Testis (tissue), 3 donors: ENCODE measurements around the gene SRGAP2B. TPM values are rescaled to one million over a fixed set of nuclear protein-coding genes. Genes with fewer than 3 reads are reported as not detected.
"Not testable (repeated sequence)": the region's sequence is repeated elsewhere in the genome, so short reads cannot be mapped to it uniquely, and the experiment has no call there.

Experiments
- DNase-seq: peaks from one replicate; pipeline ENCODE4 v3.0.0-alpha.2; 2019
- H3K27ac ChIP-seq, 2 donors: fragments of 200-600 bp; sonication (generic); one replicate each; pipeline ENCODE4 v1.5.1; 2019
- H3K27me3 ChIP-seq: fragments of 200-600 bp; sonication (generic); one replicate; pipeline ENCODE4 v1.5.1; 2019
- H3K36me3 ChIP-seq: fragments of 200-600 bp; sonication (generic); one replicate; pipeline ENCODE4 v1.5.1; 2017; ENCODE audit warnings: low read depth; ENCODE audit errors: missing control alignments
- H3K4me1 ChIP-seq: fragments of 200-600 bp; sonication (generic); one replicate; pipeline ENCODE4 v1.5.1; 2019
- H3K4me3 ChIP-seq, 2 donors: fragments of 200-600 bp; sonication (generic); one replicate each; pipeline ENCODE4 v1.5.1; 2017 to 2019
- H3K9me3 ChIP-seq: fragments of 200-600 bp; sonication (generic); one replicate; pipeline ENCODE4 v1.5.1; 2017
- WGBS, 2 donors: methylation state at CpG; one replicate each; pipeline ENCODE4 v1.1.5; 2018; 5-methylcytosine and 5-hydroxymethylcytosine counted together
- intact Hi-C: fragments of 100-400 bp; cut with DNase I; formaldehyde crosslinking; loops from one replicate; pipeline ENCODE4 v1.15.1; 2023; ENCODE audit warnings: low total_unique reads
- polyA plus RNA-seq: library from polyadenylated mRNA; stranded (reverse); fragments of 350-450 nt; fragmentation: Illumina TruSeq; extraction: RNeasy Lipid Tissue Mini Kit (QIAGEN cat#74804); gene quantifications from one replicate; pipeline ENCODE4 v1.2.3, GENCODE V29; 2014; ENCODE audit warnings: low read depth, low replicate concordance; ENCODE audit not compliant: insufficient read depth
- total RNA-seq, 2 donors: library from RNA; depleted of rRNA; stranded (reverse); fragments of >200 nt; gene quantifications; one replicate each; pipeline ENCODE4 v1.2.3, GENCODE V29; 2016

Gene SRGAP2B
- total and polyA plus RNA-seq, 3 donors from 2014 or later = 9.8 to 12.9 (median 11.7) TPM

DNA sequence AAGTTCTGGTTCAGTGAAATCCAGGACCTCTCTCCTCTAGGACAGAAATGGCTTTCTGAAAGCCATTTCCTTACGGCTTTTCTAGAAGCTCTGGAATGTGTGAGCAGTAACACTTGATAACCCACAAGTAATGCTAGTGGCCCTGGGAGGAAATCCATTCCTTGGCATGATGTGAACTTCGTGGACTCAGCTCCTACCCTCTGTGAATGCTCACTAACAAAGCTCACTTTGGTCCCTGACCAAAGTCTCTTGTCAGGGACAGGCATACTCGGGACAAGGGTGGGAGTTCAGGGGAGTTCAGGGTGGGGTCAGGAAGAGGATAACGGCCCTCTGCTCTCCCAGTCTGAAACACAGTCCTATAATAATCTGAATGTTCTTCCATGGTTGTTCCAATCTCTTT, 172.3 kb downstream of the SRGAP2B start:
- 37 to 55% methylated on average over 2 to 3 of the region's 4 CpGs for WGBS, 2 donors
- H3K4me3 ChIP-seq, intact Hi-C loops, H3K4me1 ChIP-seq, H3K27ac ChIP-seq, H3K9me3 ChIP-seq, H3K27me3 ChIP-seq, H3K36me3 ChIP-seq, DNase-seq: not testable (repeated sequence)

DNA sequence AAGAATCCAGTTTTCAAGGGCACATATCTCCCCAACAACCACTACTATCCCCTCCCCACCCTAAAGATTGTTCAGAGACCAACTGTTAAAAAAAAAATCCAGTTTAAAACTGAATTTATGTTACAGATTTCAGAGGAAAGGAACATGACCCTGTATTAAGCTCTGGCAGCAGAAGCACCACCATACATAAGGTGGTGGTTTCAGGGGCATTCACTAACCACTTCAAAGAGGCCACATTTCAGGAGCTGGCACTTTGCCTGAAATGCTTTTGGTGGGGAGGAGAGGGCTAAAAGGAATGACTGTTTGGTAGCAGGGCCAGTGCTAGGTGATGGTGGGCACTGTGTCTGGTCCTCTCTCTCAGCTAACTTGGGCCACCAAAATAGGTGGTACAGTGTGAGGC, 176.0 kb downstream of the SRGAP2B start:
- H3K9me3 ChIP-seq, H3K27ac ChIP-seq, intact Hi-C loops, H3K36me3 ChIP-seq, DNase-seq, H3K4me1 ChIP-seq, H3K27me3 ChIP-seq, H3K4me3 ChIP-seq: not testable (repeated sequence)

DNA sequence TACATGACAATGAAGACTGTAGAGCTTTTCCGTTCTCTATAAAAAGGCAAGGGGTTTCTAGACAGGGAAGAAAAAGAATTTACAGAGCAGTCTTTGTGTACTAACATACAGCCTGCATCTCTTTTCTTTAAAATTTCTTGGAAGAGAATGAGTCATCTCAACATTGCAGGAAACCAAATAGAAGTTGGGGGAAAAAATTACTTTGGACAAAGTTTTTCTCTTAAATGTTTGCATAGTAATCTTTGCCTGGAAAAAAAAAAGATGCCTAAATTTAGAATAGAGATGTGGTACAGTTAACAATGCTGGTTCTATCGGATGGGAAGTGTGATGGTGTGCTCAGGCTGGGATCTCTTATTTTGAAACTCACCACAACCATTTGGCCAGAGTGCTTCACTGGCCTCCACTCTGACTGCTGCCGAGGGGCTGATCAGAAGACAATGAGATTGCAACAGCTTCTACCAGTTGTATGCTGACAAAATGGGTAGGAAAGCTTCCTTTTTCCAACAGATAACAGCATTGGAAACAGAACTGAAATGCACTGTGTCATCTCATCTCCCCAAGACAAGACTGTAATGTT, 177.0 kb downstream of the SRGAP2B start:
- DNase-seq, H3K36me3 ChIP-seq, intact Hi-C loops, H3K4me3 ChIP-seq, H3K4me1 ChIP-seq, H3K27me3 ChIP-seq, H3K27ac ChIP-seq, H3K9me3 ChIP-seq: not testable (repeated sequence)
- WGBS, 2 donors = 70 to 83% methylated on average over 1 of the region's 3 CpGs

DNA sequence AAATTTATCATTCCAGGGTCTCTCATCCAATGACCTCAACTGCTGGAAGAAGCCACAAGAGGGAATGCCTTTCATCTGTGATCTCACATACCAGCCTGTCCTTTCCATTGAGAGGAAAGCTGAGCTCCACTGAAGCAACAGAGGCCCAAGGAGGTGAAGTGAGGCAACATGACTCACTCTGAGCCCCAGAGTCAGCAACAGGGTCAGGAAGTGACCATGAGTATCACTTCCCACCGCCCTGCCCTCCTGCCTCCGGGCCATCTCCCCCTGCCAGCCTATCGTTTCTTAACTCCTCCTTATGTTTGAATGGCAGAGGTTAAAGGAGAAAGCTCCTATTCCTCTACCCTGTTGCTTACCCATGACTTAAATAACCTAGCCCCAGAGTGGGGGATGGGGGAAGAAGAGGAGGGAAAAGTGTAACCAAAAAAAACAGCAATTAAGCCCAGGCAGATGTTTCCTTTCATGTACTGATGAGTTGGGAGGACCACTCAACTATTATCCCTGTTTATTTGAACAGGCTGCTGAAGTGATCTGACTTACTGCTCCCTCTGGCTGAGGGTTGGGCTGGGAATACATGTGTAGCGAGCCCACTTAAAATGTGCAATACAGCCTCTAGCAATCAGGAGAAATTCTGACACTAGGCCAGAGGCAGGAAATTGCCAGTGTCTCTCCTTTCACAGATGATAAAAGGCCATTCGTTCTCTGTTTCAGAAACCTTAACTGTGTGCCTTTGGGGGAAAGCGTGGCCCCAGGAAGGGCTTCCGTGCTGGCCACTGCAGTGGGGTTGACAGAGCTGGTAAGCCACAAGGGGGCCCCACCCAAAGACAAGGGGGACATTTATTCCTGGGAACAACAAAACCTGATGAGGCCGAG, 177.7 kb downstream of the SRGAP2B start:
- H3K36me3 ChIP-seq, DNase-seq, H3K27me3 ChIP-seq, intact Hi-C loops, H3K9me3 ChIP-seq, H3K4me1 ChIP-seq, H3K27ac ChIP-seq, H3K4me3 ChIP-seq: not testable (repeated sequence)
- WGBS, 2 donors = no CpG with 5 or more reads among the region's 8 CpGs

DNA sequence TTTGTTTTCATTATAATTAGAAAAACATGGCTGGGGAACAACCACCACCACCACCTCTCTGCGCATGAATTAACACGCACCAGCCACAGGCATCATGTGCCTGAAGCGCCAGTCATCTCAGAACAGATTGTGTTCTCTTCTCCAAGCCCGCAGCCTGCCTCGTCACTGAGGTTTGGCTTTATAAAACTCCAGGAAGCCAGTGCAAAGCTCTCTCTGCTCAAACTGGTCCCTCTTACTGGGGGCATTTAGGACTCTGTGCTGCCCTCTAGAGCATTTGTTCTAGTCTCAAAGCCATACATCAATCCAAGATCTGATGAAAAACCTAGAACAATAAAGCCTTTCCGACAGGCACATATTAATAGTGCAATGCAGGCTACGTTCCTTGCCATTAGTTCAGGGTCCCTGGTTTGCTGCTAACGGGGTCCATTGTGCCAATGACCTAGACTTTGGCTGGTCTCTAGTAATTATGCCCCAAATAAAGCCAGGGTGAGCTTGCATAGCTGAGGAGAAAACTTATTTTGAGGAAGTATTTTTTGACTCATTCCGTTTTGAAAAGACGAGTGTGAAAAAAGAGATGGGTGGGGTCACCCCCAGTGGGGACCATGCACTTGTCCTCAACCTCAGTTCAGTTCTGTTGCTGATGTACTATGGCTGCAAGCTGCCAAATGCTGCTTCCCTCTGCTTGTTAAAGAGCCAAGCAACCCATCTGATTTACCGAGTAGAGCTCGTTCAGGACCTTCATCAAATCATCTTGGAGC, 181.0 kb downstream of the SRGAP2B start:
- H3K27ac ChIP-seq, DNase-seq, H3K4me3 ChIP-seq, intact Hi-C loops, H3K4me1 ChIP-seq, H3K36me3 ChIP-seq, H3K27me3 ChIP-seq, H3K9me3 ChIP-seq: not testable (repeated sequence)
- WGBS, 2 donors = no CpG with 5 or more reads among the region's 12 CpGs

DNA sequence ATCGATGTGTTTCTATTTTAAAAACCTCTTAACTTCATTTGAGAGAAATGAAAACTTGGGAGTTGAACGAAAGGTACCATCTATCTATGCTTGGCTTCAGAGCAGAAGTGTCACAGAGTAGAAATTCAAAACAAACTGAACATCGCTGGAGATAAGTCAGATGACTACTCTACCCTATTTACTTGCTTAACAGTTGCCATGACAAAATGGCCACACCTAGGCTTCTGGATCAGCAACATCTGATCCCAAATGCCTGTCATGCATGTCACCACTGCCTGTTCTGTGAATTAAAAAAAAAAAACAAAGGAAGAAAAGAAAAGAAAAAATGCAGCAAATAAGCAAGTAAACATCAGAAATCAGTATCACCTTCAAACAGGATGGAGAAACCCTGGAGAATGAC, 181.7 kb downstream of the SRGAP2B start:
- DNase-seq, H3K4me1 ChIP-seq, intact Hi-C loops, H3K27me3 ChIP-seq, H3K36me3 ChIP-seq, H3K9me3 ChIP-seq, H3K27ac ChIP-seq, H3K4me3 ChIP-seq: not testable (repeated sequence)
- WGBS, 2 donors = no CpG with 5 or more reads among the region's 3 CpGs

DNA sequence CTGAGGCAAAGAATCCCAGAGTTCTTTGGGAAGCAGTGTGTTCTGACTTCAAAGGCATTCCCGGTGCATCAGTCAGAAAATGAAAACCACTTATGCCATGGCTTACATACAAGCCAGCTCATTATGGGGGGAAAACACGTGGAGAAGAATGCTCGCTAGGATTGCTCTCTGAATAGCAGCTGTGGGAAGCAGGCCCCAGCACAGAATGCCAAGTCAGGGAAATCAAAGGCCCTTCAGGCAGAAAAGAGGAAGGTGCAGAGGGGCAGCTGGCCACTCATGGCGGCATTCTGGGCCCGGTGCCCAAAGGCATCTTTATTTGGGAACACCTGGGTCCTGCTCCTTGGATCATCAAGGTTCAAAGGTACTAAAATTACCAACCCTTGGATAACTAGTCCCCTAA, 184.4 kb downstream of the SRGAP2B start:
- WGBS, 2 donors = no CpG with 5 or more reads among the region's 5 CpGs
- H3K4me1 ChIP-seq, H3K27me3 ChIP-seq, DNase-seq, H3K4me3 ChIP-seq, intact Hi-C loops, H3K9me3 ChIP-seq, H3K27ac ChIP-seq, H3K36me3 ChIP-seq: not testable (repeated sequence)

DNA sequence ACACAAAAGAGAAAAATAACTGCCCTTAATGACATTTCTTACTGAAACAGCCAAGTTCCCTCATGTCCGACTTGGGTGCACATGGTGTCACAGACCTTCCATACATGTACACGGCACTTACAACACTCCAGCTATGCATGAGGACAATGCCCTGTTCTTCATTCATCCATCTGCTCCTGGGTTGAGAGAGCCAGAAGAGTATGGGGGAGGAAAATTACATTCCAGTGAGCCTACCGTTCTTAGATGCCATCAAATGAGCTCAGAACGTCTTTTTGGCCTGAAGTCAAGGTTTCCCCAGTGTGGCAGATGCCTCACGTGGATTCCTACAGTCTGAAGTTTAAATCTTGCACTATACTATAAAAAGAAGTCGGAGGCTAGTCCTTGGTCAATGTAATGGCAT, 194.3 kb downstream of the SRGAP2B start:
- H3K4me3 ChIP-seq, H3K27ac ChIP-seq, H3K36me3 ChIP-seq, H3K4me1 ChIP-seq, H3K27me3 ChIP-seq, H3K9me3 ChIP-seq, DNase-seq, intact Hi-C loops: not testable (repeated sequence)
- WGBS, 2 donors = no CpG with 5 or more reads among the region's 6 CpGs

DNA sequence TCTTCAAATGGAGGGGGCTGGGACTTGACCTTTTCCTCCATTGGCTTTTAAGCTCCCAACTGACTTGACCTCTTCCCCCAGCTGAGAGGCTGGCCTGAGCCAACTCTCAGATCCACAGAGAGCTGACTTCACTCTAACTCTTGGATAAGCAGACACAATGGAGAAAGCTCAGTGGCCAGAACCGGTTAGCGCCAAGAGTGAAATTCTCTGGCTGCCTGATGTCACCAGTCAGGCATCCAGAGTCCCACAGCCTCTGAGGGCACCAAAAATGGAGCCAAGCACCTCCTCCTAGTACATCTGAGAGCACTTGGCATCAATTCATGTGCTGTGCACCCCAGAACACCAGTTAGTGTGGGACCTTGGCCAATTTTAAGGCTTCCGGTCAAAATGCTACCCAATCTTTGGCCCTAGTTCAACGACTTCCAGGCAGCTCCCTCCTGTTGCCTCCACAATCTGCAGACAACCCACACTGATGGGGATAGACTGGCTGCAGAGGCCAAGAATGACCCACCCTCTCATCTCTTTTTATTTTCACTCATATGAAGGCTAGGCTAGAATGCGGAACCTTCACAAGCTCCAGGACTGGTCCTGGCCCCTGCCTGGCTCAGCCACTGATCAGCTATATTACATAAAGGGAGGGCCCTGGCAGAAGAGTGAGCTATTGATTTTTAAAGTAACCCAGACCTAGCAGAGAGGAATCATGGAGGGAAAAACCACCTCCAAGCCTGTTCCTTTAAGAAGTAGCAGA, 200.5 kb downstream of the SRGAP2B start:
- intact Hi-C loops, H3K9me3 ChIP-seq, H3K27me3 ChIP-seq, DNase-seq, H3K4me3 ChIP-seq, H3K36me3 ChIP-seq, H3K4me1 ChIP-seq, H3K27ac ChIP-seq: not testable (repeated sequence)
- WGBS, 2 donors = no CpG with 5 or more reads among the region's 5 CpGs

DNA sequence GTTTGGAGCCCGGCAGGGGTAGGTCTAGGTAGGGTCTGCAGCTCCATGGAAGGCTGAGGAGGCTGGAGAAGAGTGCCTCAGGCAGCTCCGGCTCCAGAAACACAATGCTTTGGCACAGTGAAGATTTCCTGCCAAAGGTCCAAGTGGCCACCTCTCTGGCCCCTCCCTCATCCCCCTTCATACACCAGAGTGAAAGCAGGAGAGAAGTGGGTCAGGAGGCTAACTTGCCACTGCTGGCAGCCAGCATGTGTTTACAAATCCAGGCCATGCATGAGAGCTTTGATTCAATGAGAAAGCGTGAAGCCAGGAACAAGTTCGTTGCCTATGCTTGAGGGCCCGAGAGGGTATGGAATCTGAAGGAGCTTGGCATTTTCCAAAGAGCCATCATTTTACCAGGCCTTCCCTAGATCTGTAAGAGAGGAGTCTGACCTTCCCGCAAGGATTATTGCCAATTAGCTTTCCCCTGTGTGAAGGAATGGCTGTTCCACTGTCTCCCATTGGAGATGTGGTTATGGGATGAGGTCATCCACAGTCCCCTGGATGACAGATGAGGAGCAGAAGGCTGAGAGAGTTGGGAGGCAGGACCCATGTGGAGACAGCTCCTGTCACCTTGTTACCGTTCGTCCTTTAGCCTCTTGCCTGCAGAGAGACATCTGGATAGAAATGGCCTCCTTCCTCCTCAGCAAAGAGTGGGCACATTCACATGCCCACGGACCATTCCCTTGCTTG, 201.3 kb downstream of the SRGAP2B start:
- H3K9me3 ChIP-seq, DNase-seq, H3K4me3 ChIP-seq, H3K27me3 ChIP-seq, intact Hi-C loops, H3K36me3 ChIP-seq, H3K4me1 ChIP-seq, H3K27ac ChIP-seq: not testable (repeated sequence)
- WGBS, 2 donors = 94% methylated on average over 3 of the region's 9 CpGs; no CpG with 5 or more reads in 1 of the 2 donors

DNA sequence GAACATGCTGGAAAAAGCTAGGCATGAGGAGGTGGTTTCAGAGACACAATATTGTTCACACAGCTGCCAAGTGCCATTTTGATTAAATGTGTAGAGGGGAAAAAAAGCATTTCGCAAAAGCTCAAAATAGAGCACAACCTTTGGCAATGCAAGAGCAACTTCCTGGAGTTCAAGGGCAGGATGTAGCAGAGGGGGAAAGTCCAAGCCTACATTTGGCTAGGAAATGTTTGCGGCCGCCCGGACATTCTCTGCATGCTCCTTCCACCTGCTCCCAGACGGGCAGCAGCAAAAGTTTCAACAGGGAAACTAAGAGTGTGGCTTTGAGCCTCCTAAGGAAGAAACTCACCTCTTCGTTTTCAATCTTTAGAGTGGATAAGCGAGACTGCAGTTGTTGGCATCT, 202.1 kb downstream of the SRGAP2B start:
- H3K27ac ChIP-seq, H3K4me3 ChIP-seq, H3K36me3 ChIP-seq, DNase-seq, H3K9me3 ChIP-seq, H3K4me1 ChIP-seq, H3K27me3 ChIP-seq, intact Hi-C loops: not testable (repeated sequence)
- no CpG with 5 or more reads among the region's 7 CpGs for WGBS, 2 donors
